Erythroblast (primary cell): ENCODE measurements around the gene ZNF428.

Experiments used
- GATA1 ChIP-seq: IDR thresholded peaks from 2 replicates; pipeline ENCODE4 v1.6.1; 2011; ENCODE audit warnings: low read depth, mild to moderate bottlenecking, control low read depth, low read length, moderate library complexity
- POLR2A ChIP-seq: IDR thresholded peaks from 2 replicates; pipeline ENCODE4 v1.6.1; 2011; ENCODE audit warnings: mild to moderate bottlenecking, low read length

GRCh38 chr19:43628646-43629326 lies 9.4 kb upstream of the ZNF428 start:
- no peak for TF ChIP-seq POLR2A
- no peak for TF ChIP-seq GATA1
